NCI-H1105 (cell line): ENCODE results near the gene TCF7.

Experiments used
- DNase-seq: peaks from one replicate; lab custom pipeline; 2025; lab: John Stamatoyannopoulos, UW

TCF7 gene

DNA sequence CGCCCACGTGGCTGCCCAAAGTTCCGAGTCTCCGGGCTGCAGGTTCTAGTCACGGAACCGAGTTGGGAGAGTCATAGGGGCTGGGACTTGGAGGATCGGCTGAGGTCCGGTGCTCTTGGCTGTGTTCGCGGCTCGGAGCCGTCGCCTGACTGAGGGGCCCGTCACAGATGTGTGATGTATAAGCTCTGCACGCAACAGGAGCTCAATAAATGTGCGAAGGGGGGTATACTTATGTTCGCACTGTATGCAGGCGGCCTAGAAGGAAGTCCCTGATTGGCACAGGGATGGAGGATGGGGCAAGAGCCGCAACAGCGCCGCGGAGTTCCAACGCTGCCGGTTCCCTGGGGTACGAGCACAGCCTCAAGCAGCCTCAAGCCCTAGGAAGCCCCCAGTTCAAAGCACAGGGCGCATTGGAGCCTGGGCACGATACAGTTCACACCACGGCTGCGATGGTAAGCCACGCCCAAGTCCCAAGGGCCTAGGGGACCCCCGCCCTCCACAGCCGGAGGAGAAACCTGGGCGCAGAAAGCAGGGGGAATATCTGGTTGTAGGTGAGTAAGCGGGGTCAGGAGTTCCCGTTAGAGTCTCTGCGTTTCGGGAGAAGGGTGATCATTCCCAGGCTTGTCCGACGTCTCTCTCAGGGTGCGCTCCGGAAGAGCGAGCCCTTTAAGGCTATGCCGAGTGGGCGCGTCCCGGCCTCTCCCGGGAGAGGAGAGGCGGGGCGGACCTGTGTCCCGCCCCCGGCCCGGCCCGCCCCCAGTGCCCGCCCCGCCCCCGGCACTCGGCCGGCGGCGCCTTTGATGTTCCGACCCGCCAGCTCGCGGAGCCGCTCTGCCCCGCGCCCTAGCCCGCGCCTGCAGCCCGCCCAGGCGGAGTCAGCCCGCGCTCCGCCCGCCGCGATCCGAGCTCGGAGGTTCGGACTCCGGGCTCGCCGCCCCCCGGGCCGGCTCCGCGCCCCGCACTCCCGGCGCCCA lies at the start of gene TCF7:
TSS of gene TCF7 (plus strand) at position 780 of the 974 bp plus-strand sequence. CDS start 226 bp downstream, outside the sequence.
- DNase-seq = peak; percentile 46

DNA sequence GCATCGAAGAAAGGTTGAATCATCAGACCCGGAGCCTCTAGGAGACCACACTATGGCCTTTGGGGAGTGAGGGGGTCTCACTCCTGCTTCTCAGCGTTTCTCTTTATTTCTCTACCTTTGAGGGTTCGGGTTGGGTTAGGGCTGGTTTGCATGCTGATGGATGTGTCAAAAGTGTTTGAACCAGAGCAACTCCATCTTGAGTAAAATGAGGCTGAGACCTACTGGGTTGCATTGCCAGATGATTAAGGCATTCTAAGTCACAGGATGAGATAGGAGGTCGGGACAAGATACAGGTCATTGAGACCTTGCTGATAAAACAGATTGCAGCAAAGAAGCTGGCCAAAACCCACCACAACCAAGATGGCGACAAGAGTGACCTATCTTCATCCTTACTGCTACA lies 44.9 kb upstream of the TCF7 start:
- no peak for DNase-seq

DNA sequence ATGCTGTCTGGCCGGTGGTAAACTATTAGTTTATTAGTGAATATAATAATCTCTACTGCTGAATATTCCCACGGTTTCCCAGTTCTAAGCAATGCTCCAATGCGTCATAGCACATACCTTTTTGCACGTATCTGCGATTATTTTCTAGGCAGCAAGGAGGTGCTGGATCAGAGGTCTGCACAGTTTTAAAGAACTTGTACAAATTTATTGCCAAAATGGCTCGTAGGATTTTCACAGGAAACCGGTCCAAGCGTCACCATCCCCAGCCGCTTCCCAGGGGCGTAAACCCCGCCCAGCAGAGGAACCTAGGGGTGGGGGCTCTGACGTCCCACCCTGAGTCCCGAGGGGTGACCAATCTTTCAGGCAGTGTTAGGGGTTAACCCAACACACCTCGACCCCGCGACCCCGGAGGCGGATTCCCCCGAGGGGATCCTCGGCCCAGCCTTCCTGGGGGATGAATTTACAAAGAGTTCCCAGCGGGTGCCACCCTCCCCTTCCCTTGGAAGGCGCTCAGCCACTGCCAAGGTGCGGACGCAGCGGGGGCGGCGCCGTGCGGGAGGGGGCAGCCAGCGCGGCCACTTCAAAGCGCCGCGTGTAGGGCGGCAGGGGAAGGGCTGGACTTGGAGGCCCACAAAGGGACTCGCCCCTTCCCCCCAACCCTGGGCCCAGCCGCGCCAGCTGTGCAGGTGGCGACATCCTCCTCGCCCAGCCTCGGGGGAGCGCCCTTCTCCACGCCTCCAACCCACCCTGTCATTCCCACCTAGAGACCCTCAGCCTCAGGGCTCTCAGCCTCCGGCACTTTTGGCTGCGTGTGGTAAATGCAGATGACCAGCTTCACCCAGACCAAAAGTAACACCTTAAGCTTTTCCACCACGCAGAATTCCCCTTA lies 43.5 kb upstream of the TCF7 start:
- DNase-seq = no peak

DNA sequence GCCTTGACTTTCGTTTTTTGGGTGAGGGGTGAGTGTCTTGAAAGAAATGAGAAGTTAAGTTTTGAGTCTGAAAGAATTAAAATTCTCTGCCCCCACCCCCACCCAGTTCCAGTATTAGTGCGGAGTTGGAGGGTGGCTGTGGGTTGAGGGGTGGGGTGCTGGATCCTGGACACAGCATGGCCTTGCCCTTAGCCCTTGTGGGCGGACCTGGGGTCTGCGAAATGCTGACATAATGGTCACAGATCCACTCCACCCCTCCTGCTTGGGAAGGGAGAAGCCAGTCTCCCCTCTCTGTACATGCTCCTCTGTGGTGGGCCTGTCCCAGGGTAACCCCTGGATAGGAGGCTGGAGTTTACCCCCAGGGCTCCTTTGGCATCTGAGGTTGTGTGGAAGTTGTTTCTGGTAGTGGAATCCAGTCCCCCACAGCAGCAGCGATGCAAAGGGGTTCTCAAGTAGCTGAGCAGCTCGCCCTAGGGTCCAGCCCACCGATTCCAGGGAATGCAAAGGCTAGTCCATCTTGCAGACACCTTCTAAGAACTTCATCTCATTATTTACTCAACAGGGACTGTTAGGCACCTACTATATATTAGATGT lies 42.8 kb upstream of the TCF7 start:
- no peak for DNase-seq

DNA sequence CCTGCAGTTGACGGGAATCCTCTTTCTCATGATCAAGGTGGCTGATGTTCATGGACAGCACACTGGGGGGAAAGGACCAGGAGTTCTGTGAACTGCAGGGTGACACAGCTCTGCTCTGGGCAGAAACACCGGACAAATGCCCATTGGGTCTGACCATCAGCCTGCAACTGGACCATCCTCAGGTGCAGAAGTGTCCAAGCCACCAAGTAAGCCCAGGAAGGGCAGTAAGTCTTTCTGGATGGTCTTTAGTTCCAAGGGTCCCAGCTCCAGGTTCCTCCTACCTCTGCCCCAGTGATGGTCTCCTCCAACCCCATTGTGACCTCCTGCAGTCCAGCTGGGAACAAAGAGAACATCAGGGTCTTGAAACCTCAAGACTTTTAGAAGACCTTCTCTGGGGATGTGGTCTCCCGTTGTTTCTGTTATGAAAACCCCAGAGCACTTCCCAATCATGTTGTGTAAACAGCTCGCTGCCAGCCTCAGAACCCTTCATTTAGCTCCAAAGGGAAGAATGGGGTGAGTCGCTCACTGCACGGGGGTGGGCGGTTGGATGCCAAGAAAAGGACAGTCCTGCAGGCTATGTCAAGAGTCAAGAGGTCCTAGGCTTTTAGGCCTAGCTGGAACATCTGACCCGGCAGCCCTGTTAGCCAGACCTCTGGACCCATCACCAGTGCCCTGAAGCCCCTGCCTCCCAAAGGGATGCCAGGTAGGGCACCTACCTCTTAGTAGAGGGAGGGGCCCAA lies 41.8 kb upstream of the TCF7 start:
- DNase-seq = no peak

DNA sequence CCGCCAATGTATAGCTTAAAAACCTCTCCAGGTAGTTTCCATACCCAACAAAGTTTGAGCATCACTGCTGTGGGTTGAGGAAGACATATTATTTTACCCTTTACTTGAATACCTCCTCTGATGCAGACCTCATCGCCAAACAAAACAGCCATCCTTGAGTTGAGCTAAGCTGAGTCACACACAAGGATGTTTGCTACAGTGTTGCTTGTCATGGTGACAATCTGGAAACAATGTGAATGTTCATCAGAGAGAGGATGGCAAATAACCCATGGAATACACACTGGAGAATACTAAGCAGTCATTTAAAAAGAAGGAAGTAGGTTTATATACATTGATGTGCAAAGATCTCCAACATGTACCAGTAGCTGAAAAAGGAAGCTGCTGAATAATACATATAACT lies 41.1 kb upstream of the TCF7 start:
- no peak for DNase-seq

DNA sequence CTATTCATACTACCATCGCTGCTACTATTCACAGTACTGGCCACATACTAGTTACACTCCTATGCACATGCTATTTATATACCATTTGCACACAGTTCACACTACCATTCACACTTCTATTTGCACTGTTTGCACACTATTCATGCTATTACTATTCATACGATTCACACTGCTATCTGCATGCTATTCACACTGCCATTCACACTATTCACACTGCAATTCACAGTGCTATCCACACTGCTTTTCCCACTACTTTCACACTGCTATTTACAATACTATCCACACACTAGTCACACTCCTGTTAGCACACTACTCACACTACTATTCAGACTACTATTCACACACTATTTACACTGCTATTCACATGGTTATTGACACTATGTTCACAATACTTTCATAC lies 39.4 kb upstream of the TCF7 start:
- DNase-seq = no peak

DNA sequence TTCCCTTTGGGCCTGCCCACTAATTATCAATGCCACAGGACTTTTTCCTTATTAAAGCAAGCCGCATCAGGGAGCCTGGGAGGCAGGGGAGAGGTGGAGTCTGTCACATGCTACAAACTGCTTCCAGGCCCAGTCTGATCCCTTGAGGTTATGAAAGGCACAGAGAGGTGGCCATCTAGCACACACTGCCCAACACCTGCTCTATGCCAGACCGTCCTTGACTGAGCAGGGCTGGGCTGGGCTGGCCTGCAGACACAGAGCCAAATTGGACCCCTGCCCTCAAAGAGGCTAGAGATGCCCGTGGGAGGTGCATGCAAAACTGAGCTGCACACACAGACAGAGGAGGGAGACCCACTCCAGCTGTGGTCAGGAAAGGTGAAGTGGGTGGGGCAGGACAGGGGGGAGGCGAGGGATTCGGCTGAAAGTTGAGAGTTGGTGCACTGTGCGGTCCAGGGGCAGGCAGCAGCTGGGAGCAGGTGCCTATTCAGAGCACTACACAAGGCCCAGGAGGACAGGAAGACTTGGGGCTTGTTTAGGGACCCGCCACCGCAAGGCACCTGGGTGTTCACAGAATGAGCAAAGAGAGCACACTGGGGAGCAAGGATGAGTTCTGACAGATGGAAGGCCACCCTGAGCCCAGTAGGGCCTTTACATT lies 36.4 kb upstream of the TCF7 start:
- no peak for DNase-seq

DNA sequence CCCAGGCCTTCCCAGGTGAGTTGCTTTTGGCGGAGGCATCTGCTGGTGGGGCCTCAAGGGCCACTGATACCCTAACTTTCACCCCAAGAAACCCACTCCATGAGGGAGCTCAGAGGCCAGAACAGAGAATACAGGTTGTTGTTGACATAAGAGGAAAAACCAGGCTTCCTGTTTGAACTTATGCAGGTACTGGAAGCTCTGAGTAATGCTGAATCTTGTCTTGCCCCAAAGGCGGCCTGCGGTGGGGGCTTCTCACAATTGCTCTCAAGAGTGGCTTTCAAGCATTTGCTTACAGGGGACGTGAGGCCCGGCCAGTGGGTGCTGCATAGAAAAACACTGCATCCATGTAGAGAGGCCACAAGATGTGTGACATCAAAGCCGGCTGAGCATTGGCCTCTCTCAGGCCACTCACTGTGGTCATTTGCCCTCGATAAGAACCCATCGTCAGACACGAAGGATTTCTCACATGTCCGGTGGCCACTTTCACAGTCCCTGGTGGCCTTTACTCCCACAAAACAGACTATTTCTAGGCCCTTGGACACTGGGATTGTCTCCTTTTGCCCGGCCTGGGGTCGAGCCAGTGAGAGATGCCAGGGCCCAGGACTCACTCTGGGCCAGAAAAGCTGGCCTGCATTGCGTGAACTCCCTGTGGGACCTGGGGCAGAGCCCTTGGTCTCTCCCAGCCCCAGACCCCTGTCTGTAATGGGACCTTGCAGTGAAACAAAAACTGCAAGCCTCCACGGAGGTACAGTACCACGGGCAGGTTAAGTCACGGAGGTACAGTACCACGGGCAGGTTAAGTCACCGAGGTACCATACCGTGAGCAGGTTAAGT lies 34.5 kb upstream of the TCF7 start:
- no peak for DNase-seq

DNA sequence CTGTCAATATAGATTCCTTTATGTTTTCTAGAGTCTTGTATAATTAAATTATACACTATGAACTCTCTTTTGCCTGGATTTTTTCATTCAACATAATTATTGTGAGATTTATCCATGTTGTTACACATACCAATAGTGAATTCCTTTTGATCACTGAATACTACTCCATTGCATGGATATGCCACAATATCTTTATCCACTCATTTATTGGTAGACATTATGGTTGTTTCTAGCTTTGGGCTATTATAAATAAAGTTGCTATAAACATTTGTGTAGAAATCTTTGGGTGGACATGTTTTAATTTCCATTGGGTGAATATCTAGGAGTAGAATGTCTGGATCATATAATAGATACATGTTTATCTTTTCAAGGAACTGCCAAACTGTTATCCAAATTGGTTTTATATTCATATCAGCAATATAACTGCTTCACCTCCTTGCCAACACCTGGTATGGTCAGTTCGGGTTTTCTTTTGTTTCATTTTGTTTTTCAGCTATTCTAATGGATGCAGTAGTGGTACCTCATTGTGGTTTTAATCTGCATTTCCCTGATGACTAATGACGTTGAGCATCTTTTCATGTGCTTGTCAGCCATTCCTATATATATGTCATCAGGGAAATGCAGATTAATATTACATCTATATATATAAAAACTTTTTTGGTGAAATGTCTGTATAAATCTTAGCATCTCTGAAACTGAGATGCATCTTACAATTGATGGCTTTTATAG lies 32.1 kb upstream of the TCF7 start:
- no peak for DNase-seq

DNA sequence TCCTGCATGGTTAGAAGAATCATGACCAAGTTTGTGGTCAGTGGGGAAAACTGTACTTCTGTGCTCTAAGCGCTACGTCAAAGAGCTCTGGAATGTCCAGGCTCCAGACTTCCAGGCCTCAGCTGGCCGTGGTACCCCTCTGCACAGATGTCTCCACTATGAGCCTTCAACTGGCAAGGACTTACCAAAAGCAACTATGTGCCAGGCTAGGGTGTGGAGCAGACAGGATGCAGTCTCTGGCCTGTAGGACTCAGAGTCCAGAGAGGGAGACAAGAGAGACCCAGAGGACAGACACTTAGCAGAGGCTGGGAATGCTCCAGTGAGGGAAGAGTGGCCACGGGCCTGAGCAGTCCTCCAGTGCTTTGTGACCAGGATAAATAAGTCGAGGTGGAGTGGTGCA lies 31.0 kb upstream of the TCF7 start:
- no peak for DNase-seq

DNA sequence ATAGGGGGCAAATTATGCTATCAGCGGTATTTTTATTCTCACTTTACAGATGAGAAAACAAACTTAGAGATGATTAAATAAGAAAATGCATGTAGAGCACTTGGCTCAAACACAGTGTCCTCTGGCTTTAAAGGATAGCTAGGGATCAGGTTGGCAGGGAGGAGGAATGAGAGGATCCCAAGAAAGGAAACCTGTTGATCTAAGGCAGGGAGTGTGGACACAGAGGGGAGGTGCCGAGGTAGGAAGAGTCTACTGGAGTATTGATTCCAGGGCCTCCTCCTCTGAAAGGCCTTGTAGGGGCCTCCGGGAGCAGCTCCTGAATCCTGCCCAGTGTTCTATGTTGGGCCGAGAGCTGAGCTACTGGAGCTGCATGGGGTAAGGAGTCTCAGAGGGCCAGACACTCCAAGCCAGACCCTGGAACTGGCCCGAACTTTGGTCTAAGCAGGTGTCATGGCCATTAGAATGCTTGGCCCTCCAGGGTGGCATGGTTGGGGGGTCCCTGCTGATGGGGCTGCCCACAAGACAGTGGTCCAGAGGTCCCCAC lies 30.4 kb upstream of the TCF7 start:
- DNase-seq = no peak

DNA sequence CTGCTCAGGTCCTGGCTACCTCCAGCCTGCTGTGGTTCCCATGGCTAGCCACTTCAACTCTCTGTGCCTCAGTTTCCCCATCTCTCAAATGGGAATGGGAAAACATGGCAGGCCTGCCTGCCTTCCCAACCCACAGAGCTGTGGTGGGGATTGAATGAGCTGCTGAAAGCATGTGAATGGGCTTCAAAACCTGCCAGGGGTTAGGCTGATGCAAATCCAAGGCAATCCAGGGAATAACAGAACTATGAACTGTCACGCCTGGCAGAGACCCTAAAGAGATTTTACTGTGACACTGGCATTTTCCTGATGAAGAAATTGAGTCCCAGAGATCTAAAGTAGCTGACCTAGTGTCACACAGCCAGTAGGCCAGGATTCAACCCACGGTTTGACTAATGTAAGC lies 29.9 kb upstream of the TCF7 start:
- no peak for DNase-seq

DNA sequence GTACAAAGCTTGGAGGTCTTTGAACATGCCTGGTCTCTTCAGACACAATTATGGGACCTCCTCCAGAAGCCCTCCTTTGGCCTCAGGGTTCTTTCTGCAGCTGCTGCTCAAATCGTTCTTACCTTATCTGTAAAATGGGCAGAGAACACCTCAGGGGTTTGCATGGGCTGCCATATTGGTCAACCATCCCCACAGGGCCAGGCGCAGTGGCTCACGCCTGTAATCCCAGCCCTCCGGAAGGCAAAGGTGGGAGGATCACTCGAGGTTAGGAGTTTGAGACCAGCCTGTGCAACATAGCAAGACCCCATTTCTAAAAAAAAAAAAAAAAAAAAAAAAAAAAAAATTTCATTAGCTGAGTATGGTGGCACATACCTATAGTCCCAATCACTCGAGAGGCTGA lies 29.1 kb upstream of the TCF7 start:
- no peak for DNase-seq

DNA sequence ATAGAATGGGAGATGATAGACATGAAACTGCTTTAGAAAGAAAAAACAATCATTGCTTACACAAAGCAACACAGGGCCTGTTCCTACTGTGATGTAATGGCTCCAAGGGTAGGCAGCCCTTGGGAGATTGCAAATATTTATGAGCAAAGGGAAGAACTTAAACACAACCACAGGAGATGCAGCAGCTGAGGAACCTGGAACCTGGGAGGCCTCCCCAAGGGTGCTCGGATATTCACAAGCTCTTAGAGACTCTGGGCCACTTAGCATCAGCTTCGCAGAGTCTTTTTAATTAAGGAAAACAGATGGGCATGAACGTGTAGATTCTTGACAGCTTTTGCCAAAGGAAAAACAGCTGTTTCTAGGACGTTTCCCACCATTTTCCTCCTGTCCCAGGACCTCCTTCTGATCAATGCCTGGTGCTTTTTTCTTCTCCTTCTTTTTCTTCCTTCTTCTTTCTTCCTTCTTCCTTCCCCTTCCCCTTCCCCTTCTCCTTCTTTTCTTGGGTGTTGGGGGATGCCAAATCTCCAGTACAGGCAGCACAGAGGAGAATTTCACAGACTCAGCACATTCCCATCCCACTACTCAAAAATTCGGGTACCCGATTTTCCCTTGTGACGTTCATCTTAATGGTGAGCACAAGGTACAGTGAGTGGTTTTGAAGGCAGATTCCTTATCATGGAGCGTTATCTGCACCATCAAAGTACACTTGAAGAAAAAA lies 28.1 kb upstream of the TCF7 start:
- no peak for DNase-seq

DNA sequence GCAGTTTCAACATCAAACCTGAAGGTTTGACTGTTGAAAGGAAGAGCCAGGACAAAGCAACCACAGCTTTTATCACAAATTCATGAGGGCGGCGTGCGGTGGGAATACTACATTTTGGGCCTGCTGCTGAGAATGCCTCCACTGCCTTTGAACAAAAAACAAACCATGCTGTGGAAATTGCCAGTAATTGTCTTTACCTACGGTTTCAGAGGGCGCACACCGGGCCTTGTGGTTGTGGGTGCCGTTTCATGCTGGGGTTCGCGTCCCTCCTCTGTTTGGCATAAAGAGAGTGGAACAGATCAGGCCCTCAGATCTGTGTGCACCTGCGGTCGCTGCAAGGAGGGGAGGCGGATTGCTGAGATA lies 27.6 kb upstream of the TCF7 start:
- DNase-seq = no peak

DNA sequence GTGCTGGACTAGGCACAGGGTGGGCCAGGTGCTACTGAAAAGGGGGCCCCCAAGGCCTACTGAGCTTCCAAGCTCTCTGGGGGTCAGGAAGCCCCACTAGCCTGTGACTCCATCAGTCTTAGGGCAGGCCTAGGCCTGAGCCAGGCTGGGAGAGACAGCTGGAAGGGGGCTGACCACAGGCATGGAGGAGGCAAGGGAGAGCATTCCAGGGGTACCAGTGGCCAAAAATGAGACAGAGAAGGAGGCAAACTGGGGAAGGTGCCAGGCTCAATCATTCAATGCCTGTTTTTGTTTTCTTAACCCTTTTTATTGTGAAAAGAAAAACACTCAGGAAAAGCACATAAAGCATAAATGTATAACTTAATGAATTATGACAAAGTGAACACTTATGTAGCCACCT lies 26.2 kb upstream of the TCF7 start:
- no peak for DNase-seq

DNA sequence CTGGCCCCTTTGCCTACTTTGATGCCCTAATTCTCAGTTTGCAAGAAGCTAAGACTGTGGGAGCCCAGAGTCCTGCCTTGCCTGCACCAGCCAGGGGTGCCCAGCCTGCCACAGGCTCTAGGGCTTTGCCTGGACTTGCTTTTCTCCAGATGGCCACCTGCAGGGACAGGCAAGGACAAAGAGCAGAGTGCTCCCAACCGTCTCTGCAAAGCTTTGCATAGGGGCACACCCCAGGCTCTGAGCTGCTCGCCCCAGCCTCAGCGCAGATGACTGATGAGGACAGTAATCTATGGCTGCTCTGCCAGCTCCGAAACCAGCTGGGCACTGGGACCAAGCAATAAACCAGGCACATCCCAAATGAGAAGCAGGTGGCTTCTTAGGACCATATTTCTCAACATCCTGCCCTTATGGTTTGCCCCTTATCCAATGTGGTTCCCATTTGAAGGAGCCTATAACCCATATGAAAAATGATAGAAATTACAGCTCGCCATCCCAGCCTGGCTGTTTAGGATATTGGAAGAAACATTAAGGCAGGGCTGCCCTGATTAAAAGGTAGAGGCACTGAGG lies 25.4 kb upstream of the TCF7 start:
- DNase-seq = no peak
